Tibial nerve (tissue), 4 donors: Measurements from ENCODE around the gene ERVV-1. TPM values are rescaled to one million over a fixed set of nuclear protein-coding genes. Genes with fewer than 3 reads are reported as not detected.

Experiments
- DNase-seq, 2 donors: peaks; one replicate each; pipeline ENCODE4 v3.0.0-alpha.2; 2019; ENCODE audit warnings: low spot score in 2 of 2
- H3K27ac ChIP-seq, 4 donors: fragments of 200-600 bp; sonication (generic) in 3 of 4; one replicate each; pipeline ENCODE4 v1.5.1; 2017 to 2019; ENCODE audit warnings: mild to moderate bottlenecking in 1 of 4
- H3K27me3 ChIP-seq, 2 donors: fragments of 200-600 bp; sonication (generic) in 1 of 2; one replicate each; pipeline versions ENCODE4 v1.5.1 to v1.6.0; 2017 to 2019
- H3K36me3 ChIP-seq, 3 donors: fragments of 200-600 bp; sonication (generic); one replicate each; pipeline ENCODE4 v1.5.1; 2018 to 2019
- H3K4me1 ChIP-seq, 4 donors: fragments of 200-600 bp; sonication (generic) in 3 of 4; one replicate each; pipeline ENCODE4 v1.5.1; 2017 to 2019
- H3K4me3 ChIP-seq, 4 donors: fragments of 200-600 bp; sonication (generic) in 3 of 4; one replicate each; pipeline ENCODE4 v1.5.1; 2017 to 2019; ENCODE audit warnings: mild to moderate bottlenecking in 1 of 4, moderate library complexity in 1 of 4
- H3K9me3 ChIP-seq, 4 donors: fragments of 200-600 bp; sonication (generic) in 3 of 4; one replicate each; pipeline ENCODE4 v1.5.1; 2017 to 2019
- CTCF ChIP-seq, 5 experiments: fragments of 200-600 bp in 3 of 5; fragments of 450-650 bp in 2 of 5; sonication (generic) in 3 of 5; IDR thresholded peaks; one replicate each; pipeline ENCODE4 v1.5.1; 2016 to 2019; ENCODE audit warnings: antibody characterized with exemption in 5 of 5, mild to moderate bottlenecking in 3 of 5, moderate library complexity in 2 of 5
- EP300 ChIP-seq, 2 donors: sonication (generic); formaldehyde crosslinking; IDR thresholded peaks; one replicate each; pipeline ENCODE4 v1.6.1; 2017; ENCODE audit warnings: antibody characterized with exemption in 2 of 2, mild to moderate bottlenecking in 1 of 2
- POLR2A ChIP-seq, 2 donors: fragments of 450-650 bp; IDR thresholded peaks; one replicate each; pipeline ENCODE4 v1.6.1; 2017; ENCODE audit warnings: antibody characterized with exemption in 2 of 2, mild to moderate bottlenecking in 2 of 2, moderate library complexity in 2 of 2
- WGBS, 2 donors: methylation state at CpG; one replicate each; pipeline ENCODE4 v1.1.5; 2018; 5-methylcytosine and 5-hydroxymethylcytosine counted together
- total RNA-seq, 4 donors: library from RNA; depleted of rRNA; stranded (reverse); fragments of >200 nt; gene quantifications; one replicate each; pipeline ENCODE4 v1.1.0, GENCODE V29; 2016

ERVV-1 gene
- total RNA-seq, 4 donors from 2014 or later = not detected

- 80 to 84% methylated on average over 7 of the region's 7 CpGs for WGBS, 2 donors
- no peaks in the 10 kb centered on the region for H3K36me3 ChIP-seq
- no peak overlapping the region for H3K4me3 ChIP-seq
- TF ChIP-seq CTCF (IDR thresholded peaks at IDR 0.05) = no peak
- no peak for TF ChIP-seq POLR2A (IDR thresholded peaks at IDR 0.05)
- no peak for TF ChIP-seq EP300 (IDR thresholded peaks at IDR 0.05)
- peaks cover 0 to 4% of the 10 kb centered on the region in 2 donors for H3K27me3 ChIP-seq
- no peaks in the 10 kb centered on the region for H3K4me1 ChIP-seq
- DNase-seq = no peak
- no peak overlapping the region for H3K27ac ChIP-seq
- H3K9me3 ChIP-seq = no peaks in the 10 kb centered on the region
Observed at GRCh38 chr19:53007200-53007599, 6.5 kb upstream of the ERVV-1 start.

GRCh38 chr19:53007606-53008005, 6.1 kb upstream of the ERVV-1 start:
- no peak for DNase-seq
- Histone ChIP-seq H3K36me3 (no peaks in the 10 kb centered on the region), H3K9me3 (no peaks in the 10 kb centered on the region), H3K4me1 (no peaks in the 10 kb centered on the region), H3K4me3 (no peak overlapping the region), H3K27me3 (peaks cover 0 to 4% of the 10 kb centered on the region in 2 donors), H3K27ac (no peak overlapping the region)
- WGBS, 2 donors = 50 to 57% methylated on average over 5 of the region's 5 CpGs
- TF ChIP-seq CTCF (IDR thresholded peaks at IDR 0.05) = no peak
- no peak for TF ChIP-seq EP300 (IDR thresholded peaks at IDR 0.05)

GRCh38 chr19:53008061-53008778, 5.5 kb upstream of the ERVV-1 start:
- H3K36me3 ChIP-seq = no peaks in the 10 kb centered on the region
- no peak for DNase-seq
- H3K4me3 ChIP-seq = no peak overlapping the region
- H3K27me3 ChIP-seq = peaks cover 0 to 4% of the 10 kb centered on the region in 2 donors
- no peaks in the 10 kb centered on the region for H3K9me3 ChIP-seq
- no peaks in the 10 kb centered on the region for H3K4me1 ChIP-seq
- no peak overlapping the region for H3K27ac ChIP-seq
- no peak for TF ChIP-seq POLR2A (IDR thresholded peaks at IDR 0.05)
- TF ChIP-seq CTCF (IDR thresholded peaks at IDR 0.05) = no peak
- no peak for TF ChIP-seq EP300 (IDR thresholded peaks at IDR 0.05)
- WGBS, 2 donors = 72 to 82% methylated on average over 25 of the region's 25 CpGs

- Histone ChIP-seq H3K9me3 (peaks cover 0 to under 1% (median 0%) of the 10 kb centered on the region in 4 donors), H3K4me3 (no peak overlapping the region), H3K27me3 (peaks cover 0 to 4% of the 10 kb centered on the region in 2 donors), H3K27ac (no peak overlapping the region), H3K36me3 (no peaks in the 10 kb centered on the region), H3K4me1 (no peaks in the 10 kb centered on the region)
- TF ChIP-seq CTCF (IDR thresholded peaks at IDR 0.05) = no peak
- TF ChIP-seq POLR2A (IDR thresholded peaks at IDR 0.05) = no peak
- TF ChIP-seq EP300 (IDR thresholded peaks at IDR 0.05) = no peak
- 37 to 52% methylated on average over 7 to 8 of the region's 9 CpGs for WGBS, 2 donors
- no peak for DNase-seq
Observed at GRCh38 chr19:53010494-53010893, 3.2 kb upstream of the ERVV-1 start.

GRCh38 chr19:53012006-53012405, 1.7 kb upstream of the ERVV-1 start:
- Histone ChIP-seq H3K27ac (no peak overlapping the region), H3K27me3 (peaks cover 0 to 4% of the 10 kb centered on the region in 2 donors), H3K4me3 (no peak overlapping the region), H3K4me1 (no peaks in the 10 kb centered on the region), H3K9me3 (peaks cover 0 to 14% (median 0%) of the 10 kb centered on the region in 4 donors), H3K36me3 (no peaks in the 10 kb centered on the region)
- WGBS, 2 donors = 84 to 87% methylated on average over 6 of the region's 6 CpGs
- TF ChIP-seq CTCF (IDR thresholded peaks at IDR 0.05) (no peak), EP300 (IDR thresholded peaks at IDR 0.05) (no peak), POLR2A (IDR thresholded peaks at IDR 0.05) (no peak)
- DNase-seq = no peak
